HG03457 (cell line): ENCODE data around the gene BOD1L1.

ENCODE experiments used
- ATAC-seq: cut with Tn5 transposase; IDR thresholded peaks from one replicate; pipeline ENCODE4 v1.9.1; 2021; ENCODE audit warnings: moderate number of reproducible peaks; ENCODE audit not compliant: unreplicated experiment

BOD1L1 gene

GRCh38 chr4:13626492-13627177 lies 890 bp downstream of the BOD1L1 start:
- no peak for ATAC-seq

- no peak for ATAC-seq
Measured at GRCh38 chr4:13618212-13618806, 9.2 kb downstream of the BOD1L1 start.

GRCh38 chr4:13617801-13618200 lies 9.7 kb downstream of the BOD1L1 start:
- no peak for ATAC-seq

- no peak for ATAC-seq
Measured at GRCh38 chr4:13616597-13616996, 10.9 kb downstream of the BOD1L1 start.

GRCh38 chr4:13615161-13615560 lies 12.4 kb downstream of the BOD1L1 start:
- ATAC-seq: peak; percentile 51

GRCh38 chr4:13612569-13612968 lies 15.0 kb downstream of the BOD1L1 start:
- ATAC-seq: no peak

GRCh38 chr4:13611283-13611842 lies 16.2 kb downstream of the BOD1L1 start:
- ATAC-seq: peak; percentile 96

GRCh38 chr4:13605330-13605729 lies 22.2 kb downstream of the BOD1L1 start:
- no peak for ATAC-seq

- ATAC-seq: no peak
Measured at GRCh38 chr4:13601848-13602247, 25.7 kb downstream of the BOD1L1 start.

- peak; percentile 64 for ATAC-seq
Measured at GRCh38 chr4:13601048-13601447, 26.5 kb downstream of the BOD1L1 start.

GRCh38 chr4:13599159-13599558 lies 28.4 kb downstream of the BOD1L1 start:
- no peak for ATAC-seq

- ATAC-seq: no peak
Measured at GRCh38 chr4:13597604-13598003, 29.9 kb downstream of the BOD1L1 start.

- no peak for ATAC-seq
Measured at GRCh38 chr4:13597141-13597540, 30.4 kb downstream of the BOD1L1 start.

- ATAC-seq: no peak
Measured at GRCh38 chr4:13592220-13592619, 35.3 kb downstream of the BOD1L1 start.

- no peak for ATAC-seq
Measured at GRCh38 chr4:13590766-13591165, 36.8 kb downstream of the BOD1L1 start.

- no peak for ATAC-seq
Measured at GRCh38 chr4:13588954-13589353, 38.6 kb downstream of the BOD1L1 start.

GRCh38 chr4:13584481-13584880 lies 43.0 kb downstream of the BOD1L1 start:
- ATAC-seq: no peak

- ATAC-seq: no peak
Measured at GRCh38 chr4:13580036-13580435, 47.5 kb downstream of the BOD1L1 start.

GRCh38 chr4:13577660-13578059 lies 49.9 kb downstream of the BOD1L1 start:
- no peak for ATAC-seq

- ATAC-seq: no peak
Measured at GRCh38 chr4:13570916-13571315, 56.6 kb downstream of the BOD1L1 start.

GRCh38 chr4:13567125-13567524 lies 60.4 kb downstream of the BOD1L1 start:
- ATAC-seq: no peak

GRCh38 chr4:13562876-13563275 lies 64.6 kb downstream of the BOD1L1 start:
- ATAC-seq: no peak
